Common myeloid progenitor, CD34-positive (primary cell): Measurements from ENCODE around the gene HEXB.
"Not testable (repeated sequence)": the region's sequence is repeated elsewhere in the genome, so short reads cannot be mapped to it uniquely, and the experiment has no call there.

Experiments
- CTCF ChIA-PET: fragments of 350-600 bp; sonication (Branson Sonifier 250); formaldehyde crosslinking; loops from one replicate; lab custom pipeline; 2021; ENCODE audit warnings: antibody characterized with exemption; lab: Charles Lee
- POLR2A ChIA-PET: fragments of 350-600 bp; sonication (Branson Sonifier 250); formaldehyde crosslinking; loops from one replicate; lab custom pipeline; 2021; ENCODE audit warnings: antibody characterized with exemption; lab: Charles Lee
- DNase-seq, 3 donors: peaks; one replicate each; pipeline versions ENCODE4 v3.0.0 to v3.0.0-alpha.2; 2013
- H3K27ac ChIP-seq, 2 experiments: 1 replicate in 1 of 2; 2 replicates in 1 of 2; pipeline ENCODE4 v1.7.0; 2013; ENCODE audit warnings: inconsistent platforms in 2 of 2, low read length in 2 of 2, mild to moderate bottlenecking in 2 of 2, low read depth in 1 of 2, moderate library complexity in 1 of 2; ENCODE audit not compliant: severe bottlenecking in 2 of 2, insufficient read depth in 1 of 2, poor library complexity in 1 of 2
- H3K27me3 ChIP-seq, 5 experiments: replicated peaks in 2 of 5; 1 replicate in 3 of 5; 2 replicates in 2 of 5; pipeline versions ENCODE4 v1.6.1 to v1.7.0; 2013; ENCODE audit warnings: low read length in 4 of 5, mild to moderate bottlenecking in 2 of 5, moderate library complexity in 2 of 5, inconsistent platforms in 1 of 5; ENCODE audit not compliant: insufficient read depth in 5 of 5, control insufficient read depth in 4 of 5
- H3K36me3 ChIP-seq, 4 experiments: 1 replicate in 2 of 4; 2 replicates in 2 of 4; pipeline versions ENCODE4 v1.6.1 to v1.7.0; 2013; ENCODE audit warnings: low read length in 3 of 4, control low read depth in 1 of 4, mild to moderate bottlenecking in 1 of 4; ENCODE audit not compliant: control insufficient read depth in 4 of 4, insufficient read depth in 4 of 4
- H3K4me1 ChIP-seq, 4 experiments: 1 replicate in 3 of 4; 2 replicates in 1 of 4; pipeline versions ENCODE4 v1.6.1 to v1.7.1; 2013; ENCODE audit warnings: low read length in 3 of 4, mild to moderate bottlenecking in 3 of 4, control low read depth in 1 of 4, inconsistent platforms in 1 of 4, moderate library complexity in 1 of 4; ENCODE audit not compliant: control insufficient read depth in 4 of 4, insufficient read depth in 4 of 4; ENCODE audit errors: control extremely low read depth in 1 of 4
- H3K4me3 ChIP-seq, 7 experiments: 1 replicate in 4 of 7; 2 replicates in 3 of 7; pipeline versions ENCODE4 v1.5.1 to v1.7.0; 2013; ENCODE audit warnings: mild to moderate bottlenecking in 7 of 7, low read length in 6 of 7, moderate library complexity in 6 of 7, inconsistent platforms in 2 of 7, low read depth in 2 of 7, control low read depth in 1 of 7; ENCODE audit not compliant: insufficient read depth in 4 of 7, control insufficient read depth in 1 of 7; ENCODE audit errors: extremely low read depth in 1 of 7
- H3K9me3 ChIP-seq, 5 experiments: 1 replicate in 4 of 5; 2 replicates in 1 of 5; pipeline versions ENCODE4 v1.6.1 to v1.7.1; 2013; ENCODE audit warnings: low read length in 4 of 5, mild to moderate bottlenecking in 2 of 5, inconsistent platforms in 1 of 5, low read depth in 1 of 5, moderate library complexity in 1 of 5; ENCODE audit not compliant: control insufficient read depth in 4 of 5, insufficient read depth in 2 of 5; ENCODE audit errors: control extremely low read depth in 1 of 5
- WGBS: methylation state at CpG from one replicate; pipeline ENCODE4 v1.1.5; 2013; ENCODE audit not compliant: insufficient coverage; 5-methylcytosine and 5-hydroxymethylcytosine counted together

Gene HEXB

GRCh38 chr5:74722271-74722670, 37.2 kb downstream of the HEXB start:
- Histone ChIP-seq H3K4me1 (peaks cover 0 to 6% (median 3%) of the 10 kb centered on the region in 4 experiments), H3K27ac (no peak overlapping the region), H3K9me3 (no peaks in the 10 kb centered on the region), H3K27me3 (no peaks in the 10 kb centered on the region), H3K36me3 (peaks cover 19 to 78% (median 53%) of the 10 kb centered on the region in 4 experiments), H3K4me3 (no peak overlapping the region)
- DNase-seq = no peak
- 50% methylated on average over 1 of the region's 1 CpG for WGBS
- CTCF ChIA-PET = interaction anchor here (0.9 to 1.4 kb wide), 2 partner anchors 17 to 30 kb away, joined by 3 to 4 read pairs; no protein-coding TSS in a partner anchor
- POLR2A ChIA-PET = no interaction called here

- Histone ChIP-seq H3K9me3 (no peaks in the 10 kb centered on the region), H3K4me1 (peaks cover 0 to 3% (median 1%) of the 10 kb centered on the region in 4 experiments), H3K27ac (no peak overlapping the region), H3K36me3 (peaks cover 22 to 82% (median 48%) of the 10 kb centered on the region in 4 experiments), H3K27me3 (no peaks in the 10 kb centered on the region), H3K4me3 (no peak overlapping the region)
- 100% methylated on average over 1 of the region's 1 CpG for WGBS
- no peak for DNase-seq
- CTCF ChIA-PET = no interaction called here
- POLR2A ChIA-PET = no interaction called here
Observed at GRCh38 chr5:74725331-74725730, 40.3 kb downstream of the HEXB start.

GRCh38 chr5:74736759-74737158, 51.7 kb downstream of the HEXB start:
- DNase-seq = no peak
- Histone ChIP-seq H3K4me3 (no peak overlapping the region), H3K36me3 (peaks cover 15 to 71% (median 37%) of the 10 kb centered on the region in 4 experiments), H3K9me3 (no peaks in the 10 kb centered on the region), H3K27me3 (no peaks in the 10 kb centered on the region), H3K4me1 (no peaks in the 10 kb centered on the region), H3K27ac (no peak overlapping the region)
- CTCF ChIA-PET = no interaction called here
- 98% methylated on average over 5 of the region's 6 CpGs for WGBS
- POLR2A ChIA-PET = no interaction called here

GRCh38 chr5:74738406-74738805, 53.4 kb downstream of the HEXB start:
- DNase-seq = no peak
- H3K27me3 ChIP-seq = no peaks in the 10 kb centered on the region
- WGBS = 100% methylated on average over 3 of the region's 4 CpGs
- H3K36me3 ChIP-seq = peaks cover 14 to 75% (median 36%) of the 10 kb centered on the region in 4 experiments
- ChIA-PET POLR2A (no interaction called here), CTCF (no interaction called here)
- H3K9me3 ChIP-seq = no peaks in the 10 kb centered on the region
- H3K4me1 ChIP-seq = no peaks in the 10 kb centered on the region
- H3K27ac ChIP-seq = no peak overlapping the region
- no peak overlapping the region for H3K4me3 ChIP-seq

- no CpG with 5 or more reads among the region's 4 CpGs for WGBS
- H3K36me3 ChIP-seq = peaks cover 16 to 64% (median 41%) of the 10 kb centered on the region in 4 experiments
- POLR2A ChIA-PET, H3K27me3 ChIP-seq, H3K4me1 ChIP-seq, H3K27ac ChIP-seq, H3K9me3 ChIP-seq, DNase-seq, H3K4me3 ChIP-seq, CTCF ChIA-PET: not testable (repeated sequence)
Observed at GRCh38 chr5:74748742-74749141, 63.7 kb downstream of the HEXB start.

GRCh38 chr5:74761241-74761640, 76.2 kb downstream of the HEXB start:
- Histone ChIP-seq H3K27me3 (no peaks in the 10 kb centered on the region), H3K4me3 (no peak overlapping the region), H3K4me1 (peaks cover 0 to 15% (median 11%) of the 10 kb centered on the region in 4 experiments), H3K27ac (no peak overlapping the region), H3K36me3 (peaks cover 15 to 55% (median 23%) of the 10 kb centered on the region in 4 experiments), H3K9me3 (peaks cover 3 to 5% (median 5%) of the 10 kb centered on the region in 5 experiments)
- WGBS = no CpG with 5 or more reads among the region's 1 CpG
- POLR2A ChIA-PET = interaction anchor here (0.6 kb wide), 1 partner anchor 100 kb away, joined by 4 read pairs; no protein-coding TSS in a partner anchor
- CTCF ChIA-PET = interaction anchor here (1.1 to 2.9 kb wide), 4 partner anchors 9 to 164 kb away, joined by 3 to 9 read pairs (median 4); no protein-coding TSS in a partner anchor
- DNase-seq = peak in 1 of 3 donors; percentile 4

GRCh38 chr5:74762599-74762998, 77.6 kb downstream of the HEXB start:
- ChIA-PET CTCF (interaction anchor here (0.6 to 2.9 kb wide), 3 partner anchors 10 to 12 kb away, joined by 3 to 9 read pairs (median 3); no protein-coding TSS in a partner anchor), POLR2A (no interaction called here)
- peaks cover 5 to 42% (median 18%) of the 10 kb centered on the region in 4 experiments for H3K36me3 ChIP-seq
- H3K4me3 ChIP-seq = no peak overlapping the region
- WGBS = no CpG with 5 or more reads among the region's 2 CpGs
- DNase-seq = no peak
- H3K27me3 ChIP-seq = no peaks in the 10 kb centered on the region
- H3K4me1 ChIP-seq = peaks cover 0 to 16% (median 11%) of the 10 kb centered on the region in 4 experiments
- no peaks in the 10 kb centered on the region for H3K9me3 ChIP-seq
- no peak overlapping the region for H3K27ac ChIP-seq
